Sigmoid colon (tissue), 7 donors: ENCODE data around the gene ATPAF1. TPM values are rescaled to one million over a fixed set of nuclear protein-coding genes. Genes with fewer than 3 reads are reported as not detected.
"Not testable (repeated sequence)": the region's sequence is repeated elsewhere in the genome, so short reads cannot be mapped to it uniquely, and the experiment has no call there.

Experiments used
- DNase-seq: peaks from one replicate; pipeline ENCODE4 v3.0.0-alpha.2; 2019
- H3K27ac ChIP-seq, 4 donors: fragments of 200-600 bp; sonication (generic); one replicate each; pipeline ENCODE4 v1.5.1; 2016 to 2019; ENCODE audit warnings: mild to moderate bottlenecking in 1 of 4
- H3K27me3 ChIP-seq, 3 donors: fragments of 200-600 bp; sonication (generic); one replicate each; pipeline ENCODE4 v1.5.1; 2019; ENCODE audit warnings: mild to moderate bottlenecking in 1 of 3
- H3K36me3 ChIP-seq, 4 donors: fragments of 200-600 bp; sonication (generic); one replicate each; pipeline ENCODE4 v1.5.1; 2016 to 2019
- H3K4me1 ChIP-seq, 4 donors: fragments of 200-600 bp; sonication (generic); one replicate each; pipeline ENCODE4 v1.5.1; 2017 to 2019
- H3K4me3 ChIP-seq, 4 donors: fragments of 200-600 bp; sonication (generic); one replicate each; pipeline ENCODE4 v1.5.1; 2017 to 2019; ENCODE audit warnings: mild to moderate bottlenecking in 2 of 4, moderate library complexity in 1 of 4
- H3K9me3 ChIP-seq, 4 donors: fragments of 200-600 bp in 3 of 4; sonication (generic) in 3 of 4; one replicate each; pipeline versions ENCODE4 v1.5.1 to v1.6.1; 2013 to 2019
- EP300 ChIP-seq, 4 donors: sonication (generic); formaldehyde crosslinking; IDR thresholded peaks; one replicate each; pipeline ENCODE4 v1.6.1; 2017; ENCODE audit warnings: antibody characterized with exemption in 4 of 4
- POLR2A ChIP-seq, 2 donors: fragments of 450-650 bp; IDR thresholded peaks; one replicate each; pipeline ENCODE4 v1.6.1; 2016; ENCODE audit warnings: antibody characterized with exemption in 2 of 2, mild to moderate bottlenecking in 2 of 2, moderate library complexity in 2 of 2
- POLR2AphosphoS5 ChIP-seq, 4 donors: sonication (generic); formaldehyde crosslinking; IDR thresholded peaks; one replicate each; pipeline ENCODE4 v1.6.1; 2017; ENCODE audit warnings: antibody characterized with exemption in 4 of 4
- WGBS, 2 donors: extraction: QIAGEN DNeasy Blood & Tissue Kit; methylation state at CpG; one replicate each; pipeline ENCODE4 v1.1.7; 2013; 5-methylcytosine and 5-hydroxymethylcytosine counted together
- intact Hi-C: fragments of 100-400 bp; cut with DNase I; formaldehyde crosslinking; loops from one replicate; pipeline ENCODE4 v1.15.1; 2023
- polyA plus RNA-seq, 3 donors: library from polyadenylated mRNA; stranded (reverse); fragments of 200-250 nt; gene quantifications; one replicate each; pipeline ENCODE4 v1.2.3, GENCODE V29; 2013
- total RNA-seq, 4 donors: library from RNA; depleted of rRNA; stranded (reverse); fragments of >200 nt; gene quantifications; one replicate each; pipeline ENCODE4 v1.1.0, GENCODE V29; 2016
- TF ChIP-seq, protein P1 (sequence below), 4 experiments: fragments of 450-650 bp in 3 of 4; fragments of 200-600 bp in 1 of 4; IDR thresholded peaks; one replicate each; pipeline ENCODE4 v1.5.1; 2016 to 2019; ENCODE audit warnings: antibody characterized with exemption in 4 of 4, mild to moderate bottlenecking in 3 of 4, moderate library complexity in 2 of 4
- donor health status: healthy with polysubstance abuse.
- donor health status: Bipolar disorder and iron deficiency.
- donor health status: healthy.

The ATPAF1 gene
- total and polyA plus RNA-seq, 7 donors: 35.2 to 82.8 (median 61.0) TPM

DNA sequence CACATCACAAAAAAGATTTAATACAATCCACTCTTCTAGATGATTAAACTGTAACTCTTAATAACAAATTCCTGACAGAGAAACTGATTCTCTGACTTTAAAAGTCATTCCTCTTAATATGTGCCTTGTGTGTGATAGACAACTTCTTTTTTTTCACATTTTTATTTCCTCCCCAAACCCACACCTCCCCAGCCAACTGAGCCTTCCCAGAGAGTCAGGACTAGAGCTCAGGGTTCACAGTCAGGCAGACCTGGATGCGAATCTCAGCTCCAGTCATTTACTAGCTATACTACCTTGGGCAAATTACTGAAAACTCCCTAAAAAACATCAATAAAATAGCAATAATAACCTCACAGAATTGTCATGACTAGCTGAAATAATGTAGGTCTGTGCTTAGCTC is 14.2 kb downstream of the ATPAF1 start:
- TF ChIP-seq POLR2AphosphoS5 (IDR thresholded peaks at IDR 0.05): no peak
- no peak for TF ChIP-seq POLR2A (IDR thresholded peaks at IDR 0.05)
- TF ChIP-seq, protein P1, sequence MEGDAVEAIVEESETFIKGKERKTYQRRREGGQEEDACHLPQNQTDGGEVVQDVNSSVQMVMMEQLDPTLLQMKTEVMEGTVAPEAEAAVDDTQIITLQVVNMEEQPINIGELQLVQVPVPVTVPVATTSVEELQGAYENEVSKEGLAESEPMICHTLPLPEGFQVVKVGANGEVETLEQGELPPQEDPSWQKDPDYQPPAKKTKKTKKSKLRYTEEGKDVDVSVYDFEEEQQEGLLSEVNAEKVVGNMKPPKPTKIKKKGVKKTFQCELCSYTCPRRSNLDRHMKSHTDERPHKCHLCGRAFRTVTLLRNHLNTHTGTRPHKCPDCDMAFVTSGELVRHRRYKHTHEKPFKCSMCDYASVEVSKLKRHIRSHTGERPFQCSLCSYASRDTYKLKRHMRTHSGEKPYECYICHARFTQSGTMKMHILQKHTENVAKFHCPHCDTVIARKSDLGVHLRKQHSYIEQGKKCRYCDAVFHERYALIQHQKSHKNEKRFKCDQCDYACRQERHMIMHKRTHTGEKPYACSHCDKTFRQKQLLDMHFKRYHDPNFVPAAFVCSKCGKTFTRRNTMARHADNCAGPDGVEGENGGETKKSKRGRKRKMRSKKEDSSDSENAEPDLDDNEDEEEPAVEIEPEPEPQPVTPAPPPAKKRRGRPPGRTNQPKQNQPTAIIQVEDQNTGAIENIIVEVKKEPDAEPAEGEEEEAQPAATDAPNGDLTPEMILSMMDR (IDR thresholded peaks at IDR 0.05): no peak
- TF ChIP-seq EP300 (IDR thresholded peaks at IDR 0.05): no peak
- peaks cover 0 to 33% (median 9%) of the 10 kb centered on the region in 4 donors for H3K4me1 ChIP-seq
- H3K27ac ChIP-seq: peak overlapping the region; percentile 67 to 73 (median 71)
- H3K4me3 ChIP-seq: peak overlapping the region; percentile 11 to 24 (median 22)
- no peak for DNase-seq
- H3K9me3 ChIP-seq: peaks cover 0 to 5% (median 0%) of the 10 kb centered on the region in 4 donors
- H3K36me3 ChIP-seq: peaks cover 9 to 54% (median 20%) of the 10 kb centered on the region in 4 donors
- intact Hi-C loops: no loop called here
- WGBS, 2 donors: 16 to 74% methylated on average over 1 of the region's 1 CpG
- no peaks in the 10 kb centered on the region for H3K27me3 ChIP-seq

DNA sequence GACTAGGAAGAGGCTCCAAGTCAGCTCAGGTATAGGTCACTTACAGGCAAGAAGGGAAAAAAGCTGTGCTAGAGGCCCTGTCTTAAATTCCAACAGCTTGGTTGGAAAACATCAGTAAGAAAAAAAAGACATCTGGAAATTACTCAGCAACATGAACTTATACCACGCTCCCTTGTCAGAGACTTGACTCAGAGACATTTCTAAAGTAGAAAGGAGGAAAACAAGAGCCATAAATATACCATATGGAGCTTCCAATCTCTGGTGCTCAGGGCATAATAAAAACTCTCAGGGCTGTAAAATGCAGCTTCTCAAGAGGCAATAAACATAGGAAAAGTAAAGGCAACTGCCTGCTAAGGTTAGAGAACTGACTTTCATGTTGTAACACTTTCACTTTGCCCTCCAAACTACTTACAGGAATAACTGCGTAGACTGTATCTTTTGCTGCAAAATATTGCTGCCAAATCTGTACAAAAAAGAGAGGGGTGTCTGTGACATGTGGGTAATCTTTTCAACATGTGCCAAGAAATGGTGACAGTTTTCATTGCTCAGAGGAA is 14.7 kb downstream of the ATPAF1 start:
- DNase-seq: no peak
- H3K4me1 ChIP-seq: peaks cover 0 to 33% (median 9%) of the 10 kb centered on the region in 4 donors
- H3K9me3 ChIP-seq: peaks cover 0 to 5% (median 0%) of the 10 kb centered on the region in 4 donors
- WGBS, 2 donors: 15 to 57% methylated on average over 2 of the region's 2 CpGs
- H3K27me3 ChIP-seq: no peaks in the 10 kb centered on the region
- peak overlapping the region; percentile 11 to 24 (median 22) for H3K4me3 ChIP-seq
- TF ChIP-seq POLR2AphosphoS5 (IDR thresholded peaks at IDR 0.05) (peak in 1 of 4 donors; percentile 34), EP300 (IDR thresholded peaks at IDR 0.05) (no peak)
- H3K27ac ChIP-seq: peak overlapping the region; percentile 67 to 73 (median 71)
- peaks cover 9 to 56% (median 18%) of the 10 kb centered on the region in 4 donors for H3K36me3 ChIP-seq
- intact Hi-C loops: no loop called here

DNA sequence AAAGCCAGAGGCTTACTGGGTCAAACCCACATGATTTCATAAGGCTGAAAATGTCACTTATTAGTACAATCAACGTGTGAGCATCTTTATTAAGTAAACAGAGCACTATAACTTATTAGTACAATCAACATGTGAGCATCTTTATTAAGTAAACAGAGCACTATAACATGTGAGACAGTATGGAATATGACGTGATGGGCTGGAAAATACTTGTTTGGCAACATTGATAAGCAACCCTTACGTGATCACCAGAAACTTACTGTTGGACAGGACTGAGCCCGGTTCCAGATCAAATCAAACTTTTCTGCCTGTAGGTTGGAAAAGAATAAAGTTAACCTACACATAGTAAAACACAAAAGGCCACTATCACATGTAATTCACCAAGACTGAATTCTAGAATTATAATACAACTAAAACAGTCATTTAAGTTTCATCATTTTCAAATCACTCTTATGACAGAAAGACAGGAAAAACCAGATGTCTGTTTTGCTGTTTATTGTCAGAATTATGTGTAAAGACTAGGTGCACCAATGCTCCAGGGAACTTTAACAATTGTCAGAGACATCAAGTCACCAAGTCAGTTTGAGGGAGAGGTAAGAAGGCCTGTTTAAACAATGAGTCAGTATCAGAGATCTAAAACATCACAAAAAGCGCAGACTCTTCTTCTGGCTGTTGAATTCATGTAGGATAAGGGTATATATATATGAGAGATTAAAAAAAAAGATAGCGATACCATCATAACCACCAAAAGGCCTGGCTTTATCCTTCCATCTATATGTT is 15.7 kb downstream of the ATPAF1 start:
- peaks cover 0 to 33% (median 9%) of the 10 kb centered on the region in 4 donors for H3K4me1 ChIP-seq
- intact Hi-C loops: no loop called here
- H3K4me3 ChIP-seq: no peak overlapping the region
- peaks cover 0 to 5% (median 0%) of the 10 kb centered on the region in 4 donors for H3K9me3 ChIP-seq
- 42 to 60% methylated on average over 6 of the region's 6 CpGs for WGBS, 2 donors
- TF ChIP-seq EP300 (IDR thresholded peaks at IDR 0.05): no peak
- TF ChIP-seq POLR2A (IDR thresholded peaks at IDR 0.05): no peak
- TF ChIP-seq, protein P1 (IDR thresholded peaks at IDR 0.05): no peak
- TF ChIP-seq POLR2AphosphoS5 (IDR thresholded peaks at IDR 0.05): no peak
- peak overlapping the region; percentile 67 to 73 (median 71) for H3K27ac ChIP-seq
- no peak for DNase-seq
- peaks cover 4 to 48% (median 14%) of the 10 kb centered on the region in 4 donors for H3K36me3 ChIP-seq
- no peaks in the 10 kb centered on the region for H3K27me3 ChIP-seq

DNA sequence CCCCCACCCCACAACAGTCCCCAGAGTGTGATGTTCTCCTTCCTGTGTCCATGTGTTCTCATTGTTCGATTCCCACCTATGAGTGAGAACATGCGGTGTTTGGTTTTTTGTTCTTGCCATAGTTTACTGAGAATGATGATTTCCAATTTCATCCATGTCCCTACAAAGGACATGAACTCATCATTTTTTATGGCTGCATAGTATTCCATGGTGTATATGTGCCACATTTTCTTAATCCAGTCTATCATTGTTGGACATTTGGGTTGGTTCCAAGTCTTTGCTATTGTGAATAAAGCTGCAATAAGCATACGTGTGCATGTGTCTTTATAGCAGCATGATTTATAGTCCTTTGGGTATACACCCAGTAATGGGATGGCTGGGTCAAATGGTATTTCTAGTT is 17.0 kb downstream of the ATPAF1 start:
- H3K27me3 ChIP-seq, H3K4me3 ChIP-seq, intact Hi-C loops, H3K27ac ChIP-seq, DNase-seq, H3K9me3 ChIP-seq: not testable (repeated sequence)
- WGBS, 2 donors: 71 to 86% methylated on average over 3 of the region's 3 CpGs
- peaks cover 4 to 48% (median 14%) of the 10 kb centered on the region in 4 donors for H3K36me3 ChIP-seq
- peaks cover 0 to 20% (median 7%) of the 10 kb centered on the region in 4 donors for H3K4me1 ChIP-seq

DNA sequence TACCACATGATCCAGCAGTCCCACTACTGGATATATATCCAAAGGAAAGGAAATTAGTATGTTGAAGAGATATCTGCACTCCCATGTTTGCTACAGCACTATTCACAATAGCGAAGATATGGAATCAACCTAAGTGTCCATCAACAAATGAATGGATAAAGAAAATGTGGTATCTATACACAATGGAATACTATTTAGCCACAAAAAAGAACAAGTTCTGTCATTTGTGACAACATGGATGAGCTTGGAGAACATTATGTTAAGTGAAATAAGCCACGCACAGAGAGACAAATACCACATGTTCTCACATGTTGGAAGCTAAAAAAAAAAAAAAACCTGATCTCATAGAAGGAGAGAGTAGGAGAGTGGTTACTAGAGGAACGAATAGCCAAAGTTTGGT is 17.7 kb downstream of the ATPAF1 start:
- WGBS, 2 donors: 64 to 99% methylated on average over 3 of the region's 3 CpGs
- no peak for DNase-seq
- intact Hi-C loops: no loop called here
- no peak overlapping the region for H3K27ac ChIP-seq
- peaks cover 4 to 48% (median 13%) of the 10 kb centered on the region in 4 donors for H3K36me3 ChIP-seq
- H3K4me1 ChIP-seq: peaks cover 0 to 16% (median 7%) of the 10 kb centered on the region in 4 donors
- no peaks in the 10 kb centered on the region for H3K27me3 ChIP-seq
- no peak overlapping the region for H3K4me3 ChIP-seq
- peaks cover 0 to 5% (median 0%) of the 10 kb centered on the region in 4 donors for H3K9me3 ChIP-seq
- TF ChIP-seq POLR2AphosphoS5 (IDR thresholded peaks at IDR 0.05): no peak
- TF ChIP-seq, protein P1 (IDR thresholded peaks at IDR 0.05): no peak
- TF ChIP-seq EP300 (IDR thresholded peaks at IDR 0.05): no peak
